Measurements from ENCODE around the gene SELENOV. TPM values are rescaled to one million over a fixed set of nuclear protein-coding genes. Genes with fewer than 3 reads are reported as not detected.

SELENOV gene
- total RNA-seq, 2 donors from 2014 or later, result not detected

- 93% methylated on average over 6 of the region's 6 CpGs for WGBS
- intact Hi-C loops (cut with DNase I), result no loop called here
- TF ChIP-seq POLR2AphosphoS5 (IDR thresholded peaks at IDR 0.05) (no peak), POLR2A (IDR thresholded peaks at IDR 0.05) (no peak), CTCF (IDR thresholded peaks at IDR 0.05) (no peak)
These were observed 22.7 kb upstream of the SELENOV start for GRCh38 chr19:39492225-39492624.

GRCh38 chr19:39492788-39493187 lies 22.2 kb upstream of the SELENOV start:
- H3K27me3 ChIP-seq (replicated peaks; ENCODE audit: insufficient read depth), result no peaks in the 10 kb centered on the region
- H3K4me3 ChIP-seq, result no peak overlapping the region
- H3K9me3 ChIP-seq, result no peaks in the 10 kb centered on the region
- H3K36me3 ChIP-seq, result peaks cover 8 to 9% of the 10 kb centered on the region in 2 donors
- DNase-seq (ENCODE audit: low spot score), result no peak
- TF ChIP-seq POLR2AphosphoS5 (IDR thresholded peaks at IDR 0.05) (no peak), CTCF (IDR thresholded peaks at IDR 0.05) (no peak), POLR2A (IDR thresholded peaks at IDR 0.05) (no peak)
- H3K27ac ChIP-seq, result no peak overlapping the region
- 82% methylated on average over 3 of the region's 3 CpGs for WGBS
- intact Hi-C loops (cut with DNase I), result no loop called here
- H3K4me1 ChIP-seq (replicated peaks), result no peaks in the 10 kb centered on the region

More at GRCh38 chr19:39492225-39492624, 22.7 kb upstream of the SELENOV start:
- no peaks in the 10 kb centered on the region for H3K4me1 ChIP-seq (replicated peaks)
- H3K27me3 ChIP-seq (replicated peaks; ENCODE audit: insufficient read depth), result no peaks in the 10 kb centered on the region
- H3K9me3 ChIP-seq, result no peaks in the 10 kb centered on the region
- no peak for DNase-seq (ENCODE audit: low spot score)
- peaks cover 8 to 9% of the 10 kb centered on the region in 2 donors for H3K36me3 ChIP-seq
- H3K27ac ChIP-seq, result no peak overlapping the region
- H3K4me3 ChIP-seq, result no peak overlapping the region

- Histone ChIP-seq H3K36me3 (no peaks in the 10 kb centered on the region), H3K27ac (no peak overlapping the region), H3K4me1 (replicated peaks) (no peaks in the 10 kb centered on the region), H3K9me3 (no peaks in the 10 kb centered on the region), H3K4me3 (no peak overlapping the region), H3K27me3 (replicated peaks; ENCODE audit: insufficient read depth) (peaks cover 6% of the 10 kb centered on the region)
- 78% methylated on average over 5 of the region's 5 CpGs for WGBS
- no peak for DNase-seq (ENCODE audit: low spot score)
- TF ChIP-seq POLR2AphosphoS5 (IDR thresholded peaks at IDR 0.05), result no peak
- TF ChIP-seq POLR2A (IDR thresholded peaks at IDR 0.05), result no peak
- TF ChIP-seq CTCF (IDR thresholded peaks at IDR 0.05), result no peak
- intact Hi-C loops (cut with DNase I), result no loop called here
These were observed 20.3 kb upstream of the SELENOV start for GRCh38 chr19:39494661-39495060.

GRCh38 chr19:39496063-39496462 lies 18.9 kb upstream of the SELENOV start:
- 79% methylated on average over 5 of the region's 5 CpGs for WGBS
- H3K4me1 ChIP-seq (replicated peaks), result no peaks in the 10 kb centered on the region
- no peaks in the 10 kb centered on the region for H3K36me3 ChIP-seq
- H3K4me3 ChIP-seq, result no peak overlapping the region
- H3K27me3 ChIP-seq (replicated peaks; ENCODE audit: insufficient read depth), result peaks cover 6% of the 10 kb centered on the region
- TF ChIP-seq CTCF (IDR thresholded peaks at IDR 0.05) (no peak), POLR2A (IDR thresholded peaks at IDR 0.05) (no peak), POLR2AphosphoS5 (IDR thresholded peaks at IDR 0.05) (no peak)
- no peak overlapping the region for H3K27ac ChIP-seq
- intact Hi-C loops (cut with DNase I), result no loop called here
- DNase-seq (ENCODE audit: low spot score), result no peak
- H3K9me3 ChIP-seq, result no peaks in the 10 kb centered on the region

GRCh38 chr19:39497701-39497995 lies 17.3 kb upstream of the SELENOV start:
- TF ChIP-seq POLR2A (IDR thresholded peaks at IDR 0.05) (no peak), POLR2AphosphoS5 (IDR thresholded peaks at IDR 0.05) (no peak), CTCF (IDR thresholded peaks at IDR 0.05) (no peak)
- DNase-seq (ENCODE audit: low spot score), result no peak
- Histone ChIP-seq H3K36me3 (no peaks in the 10 kb centered on the region), H3K27me3 (replicated peaks; ENCODE audit: insufficient read depth) (peaks cover 6% of the 10 kb centered on the region), H3K4me3 (no peak overlapping the region), H3K9me3 (no peaks in the 10 kb centered on the region), H3K27ac (no peak overlapping the region), H3K4me1 (replicated peaks) (no peaks in the 10 kb centered on the region)
- WGBS, result 2% methylated on average over 7 of the region's 7 CpGs
- intact Hi-C loops (cut with DNase I), result no loop called here
